Endothelial cell of umbilical vein (primary cell): Measurements from ENCODE around the gene JAG2. TPM values are rescaled to one million over a fixed set of nuclear protein-coding genes. Genes with fewer than 3 reads are reported as not detected.

Experiments
- BruUV-seq: library from RNA; stranded (reverse); fragments of 400-500 nt; replicated peaks from 2 replicates; lab custom pipeline; 2021; lab: Mats Ljungman, UMichigan
- CTCF ChIA-PET: fragments of 300-600, 350-600 bp; sonication (Branson Sonifier 250); formaldehyde crosslinking; loops from one replicate; lab custom pipeline; 2021; ENCODE audit warnings: antibody characterized with exemption, inconsistent platforms; lab: Charles Lee
- POLR2A ChIA-PET: fragments of 300-600, 350-600 bp; sonication (Branson Sonifier 250); formaldehyde crosslinking; loops from one replicate; lab custom pipeline; 2021; ENCODE audit warnings: antibody characterized with exemption, inconsistent platforms; lab: Charles Lee
- DNase-seq: peaks from one replicate; pipeline ENCODE4 v3.0.0-alpha.2; 2011; ENCODE audit warnings: low read depth, low spot score
- FAIRE-seq: peaks from 2 replicates; lab custom pipeline; 2011; peaks lifted over from hg19 to GRCh38; lab: Jason Lieb, UNC
- H2AFZ ChIP-seq: 2 replicates; pipeline ENCODE4 v1.6.0; 2012; ENCODE audit warnings: low read depth, low read length, control low read depth, inconsistent platforms
- H3K27ac ChIP-seq: 2 replicates; pipeline ENCODE4 v1.5.1; 2011; ENCODE audit warnings: low read depth, mild to moderate bottlenecking, control low read depth, low read length, moderate library complexity; ENCODE audit not compliant: insufficient read depth
- H3K27me3 ChIP-seq, 2 experiments: 2 replicates each; pipeline versions ENCODE4 v1.6.0 to v1.6.1; 2011; ENCODE audit warnings: low read length in 2 of 2, mixed read lengths in 1 of 2; ENCODE audit not compliant: control insufficient read depth in 2 of 2, insufficient read depth in 2 of 2
- H3K36me3 ChIP-seq, 2 experiments: 2 replicates in 1 of 2; 3 replicates in 1 of 2; pipeline ENCODE4 v1.5.1; 2011; ENCODE audit warnings: low read length in 2 of 2, mild to moderate bottlenecking in 1 of 2, moderate library complexity in 1 of 2; ENCODE audit not compliant: control insufficient read depth in 2 of 2, insufficient read depth in 2 of 2; ENCODE audit errors: extremely low read depth in 1 of 2
- H3K4me1 ChIP-seq: 3 replicates; pipeline ENCODE4 v1.5.1; 2011; ENCODE audit warnings: mild to moderate bottlenecking, low read length; ENCODE audit not compliant: control insufficient read depth, insufficient read depth; ENCODE audit errors: extremely low read depth
- H3K4me2 ChIP-seq: 2 replicates; pipeline ENCODE4 v1.6.1; 2011; ENCODE audit warnings: low read length, control low read depth, mixed read lengths; ENCODE audit not compliant: insufficient read depth
- H3K4me3 ChIP-seq, 3 experiments: fragments of 200-600 bp in 1 of 3; sonication (generic), shearing (Covaris generic) in 1 of 3; replicated peaks in 1 of 3; 2 replicates each; pipeline ENCODE4 v1.5.1; 2011 to 2016; ENCODE audit warnings: control low read depth in 3 of 3, low read length in 3 of 3, mild to moderate bottlenecking in 2 of 3, inconsistent platforms in 1 of 3, low read depth in 1 of 3, moderate library complexity in 1 of 3; ENCODE audit not compliant: insufficient read depth in 1 of 3
- H3K79me2 ChIP-seq: 2 replicates; pipeline ENCODE4 v1.6.0; 2012; ENCODE audit warnings: low read length, inconsistent platforms; ENCODE audit not compliant: control insufficient read depth, insufficient read depth
- H3K9ac ChIP-seq: replicated peaks from 2 replicates; pipeline ENCODE3; 2011; ENCODE audit warnings: low read length, control low read depth; ENCODE audit not compliant: insufficient read depth; ENCODE audit errors: extremely low read depth
- H3K9me1 ChIP-seq: replicated peaks from 3 replicates; pipeline ENCODE4 v1.6.0; 2011; ENCODE audit warnings: mild to moderate bottlenecking, low read length; ENCODE audit not compliant: control insufficient read depth, insufficient read depth; ENCODE audit errors: extremely low read depth
- H3K9me3 ChIP-seq: replicated peaks from 2 replicates; pipeline ENCODE4 v1.5.1; 2012; ENCODE audit warnings: low read length, inconsistent platforms; ENCODE audit not compliant: control insufficient read depth, insufficient read depth
- H4K20me1 ChIP-seq: replicated peaks from 2 replicates; pipeline ENCODE3; 2011; ENCODE audit warnings: mild to moderate bottlenecking, low read length; ENCODE audit not compliant: control insufficient read depth, insufficient read depth; ENCODE audit errors: extremely low read depth
- CTCF ChIP-seq, 2 donors: IDR thresholded peaks; 1 replicate in 1 of 2; 2 replicates in 1 of 2; pipeline ENCODE4 v1.5.1; 2011; ENCODE audit warnings: low read length in 2 of 2, mild to moderate bottlenecking in 2 of 2, moderate library complexity in 2 of 2, control low read depth in 1 of 2, inconsistent platforms in 1 of 2, low read depth in 1 of 2; ENCODE audit not compliant: insufficient read depth in 1 of 2; ENCODE audit errors: extremely low read depth in 1 of 2
- GATA2 ChIP-seq: IDR thresholded peaks from 2 replicates; pipeline ENCODE4 v1.7.0; 2011; ENCODE audit warnings: low read depth, mild to moderate bottlenecking, moderate library complexity, mixed read lengths, low read length; ENCODE audit not compliant: insufficient read length, insufficient read depth
- POLR2AphosphoS5 ChIP-seq: IDR thresholded peaks from 2 replicates; pipeline ENCODE4 v1.6.1; 2012; ENCODE audit warnings: low read depth, mild to moderate bottlenecking, control low read depth, low read length, moderate library complexity; ENCODE audit not compliant: insufficient read depth
- dilution Hi-C: fragments of 300-500 bp; cut with MboI; formaldehyde crosslinking; loops from one replicate; pipeline ENCODE4 v1.15.0; 2019; ENCODE audit warnings: low sequenced_read_pairs; ENCODE audit not compliant: extremely low pct_ligation_motif_present
- intact Hi-C: fragments of 100-400 bp; cut with micrococcal nuclease; formaldehyde crosslinking; loops from one replicate; pipeline ENCODE4 v1.10.0; 2022
- polyA plus RNA-seq, 4 experiments: library from polyadenylated mRNA; depleted of rRNA in 3 of 4; stranded (reverse) in 3 of 4; unstranded in 1 of 4; fragments of >200 nt; gene quantifications; 2 replicates each; pipeline versions ENCODE4 v1.2.1 to v1.2.3, GENCODE V29; 2011 to 2012; ENCODE audit warnings: missing spikeins in 1 of 4
- total RNA-seq: library from RNA; stranded (reverse); gene quantifications from 2 replicates; pipeline ENCODE4 v1.2.3, GENCODE V29; 2021

The JAG2 gene
- total and polyA plus RNA-seq, 2 donors (not counting 3 experiments of a cell fraction or from before 2014, with no cell fraction given): 105 to 128 TPM

- intact Hi-C loops: no loop called here
- Histone ChIP-seq H3K79me2 (no peaks in the 10 kb centered on the region), H3K4me1 (no peaks in the 10 kb centered on the region), H3K36me3 (no peaks in the 10 kb centered on the region), H3K27me3 (peaks cover 7 to 14% of the 10 kb centered on the region in 2 experiments), H3K4me3 (no peak overlapping the region), H3K9me1 (no peaks in the 10 kb centered on the region), H3K4me2 (no peak overlapping the region), H4K20me1 (no peaks in the 10 kb centered on the region), H2AFZ (no peak overlapping the region), H3K9me3 (no peaks in the 10 kb centered on the region), H3K27ac (no peak overlapping the region), H3K9ac (no peak overlapping the region)
- no peak for FAIRE-seq
- no peak for DNase-seq
- TF ChIP-seq POLR2AphosphoS5 (no peak), CTCF (IDR thresholded peaks at IDR 0.05; ENCODE audit: extremely low read depth in 1 of 2, insufficient read depth in 1 of 2, low read depth in 1 of 2, low read length in 2 of 2) (no peak), GATA2 (no peak)
- dilution Hi-C loops: no loop called here
- ChIA-PET CTCF (interaction anchor here (1.9 kb wide), 1 partner anchor 11 kb away, joined by 6 read pairs; no protein-coding TSS in a partner anchor), POLR2A (no interaction called here)
- BruUV-seq: no TSS peak
Observed at GRCh38 chr14:105119408-105120025, 49.1 kb downstream of the JAG2 start.
